CD4-positive, alpha-beta T cell treated with Interleukin-21 for 1 hour (primary cell): ENCODE data around the gene MPDU1.

Experiments used
- DNase-seq: peaks from one replicate; pipeline ENCODE4 v3.0.0-alpha.2; 2020

MPDU1 gene

DNA sequence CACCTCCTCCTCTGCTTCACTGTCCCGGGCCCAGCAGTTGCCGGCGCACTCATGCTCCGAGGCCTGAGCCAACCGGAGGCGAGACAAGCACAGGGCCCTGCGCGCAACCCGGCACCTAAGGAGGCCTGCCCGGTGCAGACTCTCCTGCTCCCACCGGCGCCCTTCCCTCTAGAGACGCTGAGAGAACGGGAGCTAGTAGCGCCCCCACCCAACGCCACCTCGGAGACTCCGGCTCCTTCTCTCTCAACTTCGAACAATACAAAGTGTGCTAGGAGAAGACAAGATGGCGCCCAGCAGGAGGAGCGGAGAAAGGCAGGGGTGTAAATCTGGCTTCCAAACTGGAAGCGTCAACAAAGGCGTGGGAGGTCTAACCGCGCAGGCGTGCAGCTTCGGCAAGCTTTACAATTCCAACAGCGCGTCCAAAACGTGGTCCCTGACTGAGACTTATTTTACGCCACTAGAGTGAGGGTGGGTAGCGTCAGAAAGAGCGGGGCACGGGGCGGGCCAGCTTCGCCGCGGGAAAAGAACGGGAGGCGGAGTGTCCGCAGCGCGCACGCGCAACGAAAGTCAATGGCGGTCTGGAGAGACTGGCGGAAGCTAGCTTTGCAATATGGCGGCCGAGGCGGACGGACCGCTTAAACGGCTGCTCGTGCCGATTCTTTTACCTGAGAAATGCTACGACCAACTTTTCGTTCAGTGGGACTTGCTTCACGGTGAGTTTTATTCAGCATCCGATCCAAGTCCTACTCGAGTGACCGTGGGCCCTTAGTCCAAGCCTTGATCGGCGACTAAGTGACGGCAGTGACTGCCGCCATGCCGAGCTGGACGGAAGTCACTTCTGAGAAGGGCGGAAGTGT is at the start of gene MPDU1:
MPDU1 (plus strand) TSS at position 600 of the 857 bp plus-strand sequence; CDS start at position 611, 11 bp downstream.
- DNase-seq, result peak; percentile 97

DNA sequence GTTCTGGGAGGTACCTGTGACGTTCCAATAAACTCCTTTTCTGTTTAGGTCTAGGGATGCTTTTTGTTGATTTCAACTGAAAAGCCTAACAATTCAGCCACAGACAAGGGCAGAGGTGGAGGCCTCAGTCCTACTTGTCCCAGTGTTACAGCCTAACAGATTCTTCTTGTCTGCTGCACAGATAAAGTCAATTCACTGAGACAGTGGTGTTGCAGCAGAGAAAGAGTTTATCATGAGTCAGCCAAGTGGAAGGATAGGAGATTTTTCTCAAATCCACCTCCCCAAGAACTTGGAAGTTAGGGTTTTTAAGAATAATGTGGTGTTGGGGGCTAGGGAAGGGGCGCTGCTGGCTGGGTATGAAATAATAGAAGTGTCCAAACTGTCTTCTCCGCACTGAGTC is 45.6 kb upstream of the MPDU1 start:
- no peak for DNase-seq

DNA sequence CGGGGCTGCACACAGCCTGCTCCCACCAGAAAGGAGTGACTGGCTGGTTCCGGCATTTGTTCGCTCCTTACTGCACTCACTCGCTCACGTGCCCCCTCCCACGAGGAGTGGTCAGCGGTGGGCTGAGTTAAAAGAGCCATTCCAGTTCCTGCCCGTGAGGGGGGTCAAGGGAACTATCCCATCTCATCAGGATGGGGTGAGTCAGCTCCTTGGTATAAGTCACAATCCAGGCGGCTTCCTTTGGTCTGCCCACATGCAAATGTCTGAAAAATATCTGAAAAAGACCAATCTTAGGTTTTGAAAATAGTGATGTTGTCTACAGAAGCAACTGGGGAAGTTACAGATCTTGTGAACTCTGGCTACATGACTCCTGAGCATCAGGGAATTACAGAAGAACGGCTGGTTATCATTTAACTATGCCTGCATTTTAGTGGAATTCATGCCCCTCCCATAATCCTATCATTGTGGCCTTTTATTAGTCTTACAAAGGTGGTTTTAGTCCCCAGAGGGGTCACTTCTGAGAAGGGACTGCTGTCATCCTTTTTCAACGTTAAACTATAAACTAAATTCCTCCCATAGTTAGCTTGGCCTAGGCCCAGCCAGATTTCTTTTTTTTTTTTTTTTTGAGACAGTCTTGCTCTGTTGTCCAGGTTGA is 44.6 kb upstream of the MPDU1 start:
- DNase-seq, result no peak

DNA sequence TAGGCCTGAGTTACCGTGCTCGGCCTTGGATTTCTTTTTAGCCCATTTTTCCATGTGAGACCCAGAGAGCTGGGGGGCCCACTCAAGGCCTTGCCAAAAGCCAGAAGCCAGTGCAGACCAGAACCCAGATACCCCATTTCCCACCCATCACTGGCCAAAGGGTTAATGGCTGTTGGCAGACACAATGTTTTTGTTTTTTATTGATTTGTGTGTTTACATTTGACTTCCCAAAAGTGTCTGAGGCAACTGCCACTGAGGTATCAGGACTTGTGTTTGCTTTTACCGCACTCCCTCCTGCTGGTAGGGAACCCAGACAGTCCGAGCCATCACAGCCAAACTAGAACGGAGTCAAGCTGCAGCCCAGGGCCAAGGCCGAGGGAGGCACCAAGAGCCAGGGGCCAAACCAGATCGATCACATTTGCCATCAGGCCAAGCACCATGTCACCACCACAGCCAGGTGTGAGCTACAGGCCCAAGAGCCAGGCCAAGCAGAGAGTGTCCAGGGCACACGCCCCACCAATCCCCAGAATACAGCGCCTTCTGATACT is 42.5 kb upstream of the MPDU1 start:
- no peak for DNase-seq

DNA sequence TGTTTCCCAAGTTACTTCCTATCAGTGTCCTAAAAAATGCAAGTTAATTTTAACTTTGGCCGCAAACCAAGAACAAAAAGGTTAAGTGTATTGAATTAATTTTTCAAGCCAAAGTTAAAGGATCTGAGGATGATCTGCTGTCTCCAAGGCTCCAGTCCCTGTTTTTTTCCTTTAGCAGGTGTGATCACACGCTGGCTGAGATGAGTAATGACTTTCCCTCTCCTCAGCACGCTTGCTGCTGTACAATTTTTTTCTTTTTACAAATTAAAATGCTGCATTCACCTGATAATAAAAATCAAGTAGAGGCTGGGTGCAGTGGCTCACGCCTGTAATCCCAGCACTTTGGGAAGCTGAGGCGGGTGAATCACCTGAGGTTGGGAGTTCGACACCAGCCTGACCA is 38.7 kb upstream of the MPDU1 start:
- no peak for DNase-seq

DNA sequence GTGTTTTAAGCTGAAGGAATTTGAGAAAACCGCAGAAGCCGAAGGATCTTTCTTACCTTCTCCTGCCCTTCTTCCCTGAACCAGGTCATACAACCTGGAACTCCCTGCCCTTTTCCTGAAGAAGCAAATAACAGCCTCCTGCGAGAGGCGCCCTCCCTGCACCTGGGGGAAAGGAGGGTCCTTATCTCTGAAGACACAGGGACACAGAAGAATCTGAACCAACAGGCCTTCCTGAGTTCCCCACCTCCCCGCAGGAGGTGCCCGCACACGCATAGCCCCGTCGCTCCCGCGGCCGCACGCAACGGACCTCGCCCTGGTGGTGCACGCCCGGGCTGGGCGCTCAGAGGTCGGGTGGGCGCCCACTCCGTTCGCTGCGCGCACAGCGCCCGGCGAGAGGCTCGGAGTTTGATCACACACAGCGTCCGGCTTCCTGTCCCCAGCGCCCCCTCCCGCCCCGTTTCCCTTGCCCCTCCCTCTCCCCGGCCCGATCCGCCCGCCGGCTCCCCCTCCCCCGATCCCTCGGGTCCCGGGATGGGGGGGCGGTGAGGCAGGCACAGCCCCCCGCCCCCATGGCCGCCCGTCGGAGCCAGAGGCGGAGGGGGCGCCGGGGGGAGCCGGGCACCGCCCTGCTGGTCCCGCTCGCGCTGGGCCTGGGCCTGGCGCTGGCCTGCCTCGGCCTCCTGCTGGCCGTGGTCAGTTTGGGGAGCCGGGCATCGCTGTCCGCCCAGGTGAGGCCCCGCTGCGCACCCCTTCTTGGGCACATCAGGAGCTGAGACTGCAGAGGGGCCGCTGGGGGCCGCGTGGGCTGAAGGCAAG is 34.9 kb upstream of the MPDU1 start, which contains the start of gene TNFSF12:
TNFSF12 (plus strand) TSS at position 474 of the 816 bp plus-strand sequence; CDS start at position 570, 96 bp downstream.
- peak; percentile 58 for DNase-seq

DNA sequence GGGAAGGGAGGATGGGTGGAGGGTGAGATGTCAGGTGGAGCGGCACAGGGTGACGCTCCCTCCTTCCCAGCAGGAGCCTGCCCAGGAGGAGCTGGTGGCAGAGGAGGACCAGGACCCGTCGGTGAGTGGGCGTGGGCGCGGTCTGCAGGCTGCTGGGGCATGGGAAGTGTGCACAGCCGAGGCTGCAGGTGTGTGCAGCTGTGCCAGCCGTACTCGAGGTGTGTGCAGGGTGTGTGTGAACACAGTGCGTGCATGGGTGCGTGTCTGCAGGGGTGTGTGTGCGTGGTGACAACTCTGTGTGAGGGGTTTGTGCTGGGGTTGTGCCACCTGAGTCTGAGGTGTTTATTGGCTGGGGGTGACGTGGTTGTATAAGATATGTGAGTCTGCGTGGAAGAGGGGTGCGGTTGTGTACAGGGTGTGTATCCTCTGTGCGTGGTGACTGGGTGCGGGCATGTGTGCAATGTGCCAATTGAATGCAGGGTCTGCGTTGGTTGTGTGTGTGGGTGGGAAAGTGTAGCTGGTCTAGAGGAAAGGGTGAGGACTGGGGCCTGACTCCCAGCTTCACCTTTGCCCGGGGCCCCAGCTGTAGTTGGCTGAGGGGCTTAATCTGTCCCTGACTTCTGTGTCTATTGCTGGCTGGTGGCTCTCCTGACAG is 34.1 kb upstream of the MPDU1 start:
- peak; percentile 49 for DNase-seq

DNA sequence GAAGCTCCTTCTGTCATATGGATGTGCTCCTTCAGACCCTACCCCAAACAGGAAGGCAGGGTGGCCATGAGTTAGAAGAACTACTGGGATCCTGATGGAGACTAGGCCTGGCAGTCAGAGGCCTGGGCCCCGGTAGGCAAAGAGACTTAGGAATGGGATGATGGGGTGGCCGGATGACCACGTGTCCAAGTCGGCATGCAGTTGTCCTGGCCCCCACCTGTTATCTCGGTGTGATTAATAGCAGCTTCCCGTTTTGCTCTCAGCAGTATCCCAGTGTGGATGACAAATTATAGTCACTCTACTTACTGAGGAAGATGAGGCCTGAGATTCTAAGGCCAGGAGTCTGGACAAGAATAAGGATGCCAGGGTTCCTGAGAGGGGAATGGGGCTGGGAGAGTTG is 33.3 kb upstream of the MPDU1 start:
- no peak for DNase-seq

DNA sequence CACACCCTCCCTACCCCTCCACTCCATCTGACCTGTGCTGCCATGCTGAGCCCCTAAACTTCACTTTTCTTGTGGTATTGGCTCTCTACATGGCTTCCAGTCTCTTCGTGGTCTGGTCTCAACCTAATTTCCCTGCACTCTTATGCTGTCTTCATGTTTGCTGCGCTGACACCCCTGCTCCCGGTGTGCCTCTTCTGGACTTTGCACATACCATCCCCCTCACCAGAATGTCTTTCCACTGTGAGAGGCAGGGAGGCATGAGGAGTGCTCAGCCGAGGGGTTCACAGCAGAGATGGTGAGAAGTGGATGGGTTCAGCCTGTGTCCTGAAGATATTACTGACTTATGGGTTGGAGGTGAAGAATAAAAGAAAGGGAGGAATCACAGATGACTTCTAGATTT is 32.3 kb upstream of the MPDU1 start:
- no peak for DNase-seq

DNA sequence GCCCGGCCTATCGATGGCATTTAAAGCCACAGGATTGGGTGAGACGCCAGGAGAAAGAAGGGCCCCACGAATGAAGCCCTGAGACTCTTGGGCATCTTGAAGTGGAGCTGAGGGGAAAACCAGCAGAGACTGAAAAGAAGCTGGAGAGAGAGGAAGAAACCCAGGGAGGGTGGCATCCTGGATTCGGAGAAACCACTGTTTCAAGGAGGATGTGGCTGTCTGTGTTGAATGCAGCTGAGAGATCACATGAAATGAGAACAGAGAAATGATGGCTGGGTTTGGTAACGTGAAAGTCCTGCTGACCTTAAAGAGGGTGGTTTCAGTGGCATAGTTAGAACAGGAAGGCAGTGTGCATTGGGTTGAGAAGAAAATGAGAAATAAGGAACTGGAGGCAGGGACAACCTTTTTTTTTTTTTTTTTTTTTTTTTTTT is 31.0 kb upstream of the MPDU1 start:
- DNase-seq, result peak; percentile 60

DNA sequence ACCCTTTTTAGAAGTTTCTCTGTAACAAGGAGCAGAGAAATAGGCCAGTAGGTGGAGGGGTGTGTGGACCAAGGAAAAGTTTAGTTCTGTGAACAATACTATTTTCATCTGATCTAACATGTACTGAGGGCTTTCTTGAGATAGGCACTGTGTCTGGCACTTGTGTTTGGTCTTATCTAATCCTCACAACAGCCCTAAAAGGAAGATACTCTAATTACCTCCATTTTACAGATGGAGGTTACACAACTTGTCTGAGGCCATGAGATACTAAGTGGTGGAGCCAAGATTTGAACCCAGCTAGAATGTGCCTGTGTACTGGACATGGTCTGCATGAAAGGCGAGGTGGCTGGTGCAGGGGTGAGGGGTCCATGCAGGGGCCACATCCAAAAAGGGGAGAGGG is 30.3 kb upstream of the MPDU1 start:
- no peak for DNase-seq

DNA sequence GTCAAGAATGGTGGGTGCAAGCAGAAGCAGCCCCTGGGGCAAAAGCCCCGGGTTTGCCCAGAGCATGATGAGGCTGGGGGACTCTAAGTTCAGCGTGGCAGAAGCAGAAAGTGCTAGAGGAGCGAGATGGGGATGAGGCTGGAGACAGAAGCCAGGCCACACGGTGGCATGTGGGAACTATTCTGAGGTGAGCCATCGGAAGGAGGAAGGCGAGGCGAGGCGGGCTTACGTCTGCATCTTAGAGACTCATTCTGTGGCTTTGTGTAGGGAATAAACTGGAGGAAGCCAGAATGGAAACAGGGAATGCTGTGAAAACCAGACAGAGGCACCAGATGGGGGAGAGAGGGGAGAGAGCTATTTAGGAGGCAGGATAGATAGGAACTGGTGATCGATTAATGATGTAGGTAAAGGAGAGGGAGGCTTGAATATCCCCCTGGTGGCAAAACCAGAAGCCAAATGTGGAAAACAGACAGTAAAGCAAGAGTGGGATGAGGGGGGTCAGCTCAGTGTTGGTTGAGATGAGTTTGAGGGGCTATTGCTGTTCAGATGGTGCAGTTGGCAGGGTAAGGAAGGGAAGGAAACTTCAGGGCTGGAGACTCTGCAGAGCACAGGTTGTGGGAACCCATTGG is 28.2 kb upstream of the MPDU1 start:
- DNase-seq, result no peak

DNA sequence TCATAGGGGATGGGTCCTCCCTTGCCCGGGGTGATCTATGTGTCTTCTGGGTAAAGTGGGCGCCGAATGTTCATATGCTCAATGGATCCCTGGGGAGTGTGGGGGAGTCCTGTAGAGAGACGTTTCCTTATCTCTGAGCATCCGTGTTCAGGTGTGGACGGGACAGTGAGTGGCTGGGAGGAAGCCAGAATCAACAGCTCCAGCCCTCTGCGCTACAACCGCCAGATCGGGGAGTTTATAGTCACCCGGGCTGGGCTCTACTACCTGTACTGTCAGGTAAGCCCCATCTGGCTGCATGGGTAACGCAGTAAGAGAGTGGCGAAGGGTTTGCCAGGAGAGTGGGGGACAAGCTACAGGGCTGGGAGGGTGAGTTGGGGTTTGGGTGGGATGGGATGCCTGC is 27.0 kb upstream of the MPDU1 start:
- DNase-seq, result no peak

DNA sequence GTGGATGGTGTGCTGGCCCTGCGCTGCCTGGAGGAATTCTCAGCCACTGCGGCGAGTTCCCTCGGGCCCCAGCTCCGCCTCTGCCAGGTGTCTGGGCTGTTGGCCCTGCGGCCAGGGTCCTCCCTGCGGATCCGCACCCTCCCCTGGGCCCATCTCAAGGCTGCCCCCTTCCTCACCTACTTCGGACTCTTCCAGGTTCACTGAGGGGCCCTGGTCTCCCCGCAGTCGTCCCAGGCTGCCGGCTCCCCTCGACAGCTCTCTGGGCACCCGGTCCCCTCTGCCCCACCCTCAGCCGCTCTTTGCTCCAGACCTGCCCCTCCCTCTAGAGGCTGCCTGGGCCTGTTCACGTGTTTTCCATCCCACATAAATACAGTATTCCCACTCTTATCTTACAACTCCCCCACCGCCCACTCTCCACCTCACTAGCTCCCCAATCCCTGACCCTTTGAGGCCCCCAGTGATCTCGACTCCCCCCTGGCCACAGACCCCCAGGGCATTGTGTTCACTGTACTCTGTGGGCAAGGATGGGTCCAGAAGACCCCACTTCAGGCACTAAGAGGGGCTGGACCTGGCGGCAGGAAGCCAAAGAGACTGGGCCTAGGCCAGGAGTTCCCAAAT is 26.4 kb upstream of the MPDU1 start:
- no peak for DNase-seq

DNA sequence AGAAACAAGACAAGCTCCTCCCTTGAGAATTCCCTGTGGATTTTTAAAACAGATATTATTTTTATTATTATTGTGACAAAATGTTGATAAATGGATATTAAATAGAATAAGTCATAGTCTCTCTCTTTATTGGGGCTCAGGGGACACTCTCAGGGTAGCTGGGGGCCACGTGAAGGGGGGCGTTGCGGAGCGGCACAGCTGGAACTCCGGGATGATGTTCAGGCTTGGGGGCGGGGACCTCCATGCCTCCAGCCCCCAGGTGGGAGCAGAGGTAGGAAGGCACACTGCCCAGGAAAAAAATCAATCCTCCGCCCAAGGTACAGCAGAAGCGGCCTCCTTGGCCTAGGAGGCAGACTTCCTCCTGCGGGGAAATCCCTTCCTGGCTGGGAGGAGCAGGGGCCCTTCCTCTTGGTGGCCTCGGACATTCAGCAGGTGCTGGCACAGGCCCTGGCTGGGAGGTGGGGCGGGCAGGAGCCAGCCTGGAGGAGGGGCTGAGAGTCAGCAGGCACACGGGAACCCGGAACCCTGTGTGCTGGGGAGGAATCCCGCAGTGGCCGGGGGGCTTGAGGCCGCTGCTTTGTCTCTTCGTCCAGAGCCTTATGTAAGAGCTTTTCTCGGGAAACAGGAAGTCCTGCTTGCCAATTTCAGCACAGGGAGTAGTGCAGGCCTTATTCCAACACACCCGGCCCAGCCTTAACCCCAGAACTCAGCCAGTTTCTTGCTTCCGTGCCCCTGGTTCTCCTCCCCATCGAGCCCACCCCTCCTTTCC is 25.7 kb upstream of the MPDU1 start:
- peak; percentile 25 for DNase-seq

DNA sequence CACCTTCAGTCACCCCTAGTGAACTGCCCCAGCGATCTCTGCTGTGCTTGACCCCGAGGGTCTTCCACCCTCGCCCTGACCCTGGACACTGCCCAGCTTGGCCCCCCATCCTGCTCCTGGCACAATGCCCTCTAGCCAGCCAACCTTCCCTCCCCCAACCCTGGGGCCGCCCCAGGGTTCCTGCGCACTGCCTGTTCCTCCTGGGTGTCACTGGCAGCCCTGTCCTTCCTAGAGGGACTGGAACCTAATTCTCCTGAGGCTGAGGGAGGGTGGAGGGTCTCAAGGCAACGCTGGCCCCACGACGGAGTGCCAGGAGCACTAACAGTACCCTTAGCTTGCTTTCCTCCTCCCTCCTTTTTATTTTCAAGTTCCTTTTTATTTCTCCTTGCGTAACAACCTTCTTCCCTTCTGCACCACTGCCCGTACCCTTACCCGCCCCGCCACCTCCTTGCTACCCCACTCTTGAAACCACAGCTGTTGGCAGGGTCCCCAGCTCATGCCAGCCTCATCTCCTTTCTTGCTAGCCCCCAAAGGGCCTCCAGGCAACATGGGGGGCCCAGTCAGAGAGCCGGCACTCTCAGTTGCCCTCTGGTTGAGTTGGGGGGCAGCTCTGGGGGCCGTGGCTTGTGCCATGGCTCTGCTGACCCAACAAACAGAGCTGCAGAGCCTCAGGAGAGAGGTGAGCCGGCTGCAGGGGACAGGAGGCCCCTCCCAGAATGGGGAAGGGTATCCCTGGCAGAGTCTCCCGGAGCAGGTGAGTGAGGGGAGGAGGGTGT is 24.9 kb upstream of the MPDU1 start, which contains the start of gene TNFSF13:
TNFSF13 (plus strand) TSS at position 207 of the 776 bp plus-strand sequence; CDS start at position 497, 290 bp downstream.
- no peak for DNase-seq

DNA sequence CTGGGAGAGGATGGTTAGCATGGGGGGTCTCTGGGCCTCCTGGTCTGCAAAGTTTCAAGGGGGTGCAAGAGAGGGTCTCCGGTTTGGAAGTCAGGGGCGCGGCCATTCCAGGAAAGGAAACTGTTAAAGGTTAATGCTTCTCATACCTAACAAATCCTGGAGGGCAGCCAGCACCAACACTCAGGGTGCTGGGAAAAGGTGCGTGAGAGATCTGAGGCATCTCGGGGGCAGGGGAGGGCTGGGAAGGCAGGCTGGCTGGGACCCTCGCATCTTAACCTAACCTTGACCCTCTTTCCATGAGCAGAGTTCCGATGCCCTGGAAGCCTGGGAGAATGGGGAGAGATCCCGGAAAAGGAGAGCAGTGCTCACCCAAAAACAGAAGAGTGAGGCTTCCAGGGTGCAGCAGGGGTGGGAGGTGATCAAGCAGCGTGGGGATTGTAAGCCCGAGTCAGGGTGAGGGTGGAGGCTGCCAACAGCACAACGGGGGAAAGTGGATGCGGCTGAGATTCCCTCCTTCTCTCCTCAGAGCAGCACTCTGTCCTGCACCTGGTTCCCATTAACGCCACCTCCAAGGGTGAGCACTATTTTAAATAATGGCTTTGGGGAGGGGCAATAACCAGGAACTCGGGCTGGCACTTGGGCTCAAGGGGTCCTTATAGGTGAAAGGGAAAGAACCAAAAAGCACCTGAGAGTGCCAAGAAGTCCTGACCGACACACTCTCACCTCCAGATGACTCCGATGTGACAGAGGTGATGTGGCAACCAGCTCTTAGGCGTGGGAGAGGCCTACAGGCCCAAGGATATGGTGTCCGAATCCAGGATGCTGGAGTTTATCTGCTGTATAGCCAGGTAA is 24.1 kb upstream of the MPDU1 start:
- no peak for DNase-seq

DNA sequence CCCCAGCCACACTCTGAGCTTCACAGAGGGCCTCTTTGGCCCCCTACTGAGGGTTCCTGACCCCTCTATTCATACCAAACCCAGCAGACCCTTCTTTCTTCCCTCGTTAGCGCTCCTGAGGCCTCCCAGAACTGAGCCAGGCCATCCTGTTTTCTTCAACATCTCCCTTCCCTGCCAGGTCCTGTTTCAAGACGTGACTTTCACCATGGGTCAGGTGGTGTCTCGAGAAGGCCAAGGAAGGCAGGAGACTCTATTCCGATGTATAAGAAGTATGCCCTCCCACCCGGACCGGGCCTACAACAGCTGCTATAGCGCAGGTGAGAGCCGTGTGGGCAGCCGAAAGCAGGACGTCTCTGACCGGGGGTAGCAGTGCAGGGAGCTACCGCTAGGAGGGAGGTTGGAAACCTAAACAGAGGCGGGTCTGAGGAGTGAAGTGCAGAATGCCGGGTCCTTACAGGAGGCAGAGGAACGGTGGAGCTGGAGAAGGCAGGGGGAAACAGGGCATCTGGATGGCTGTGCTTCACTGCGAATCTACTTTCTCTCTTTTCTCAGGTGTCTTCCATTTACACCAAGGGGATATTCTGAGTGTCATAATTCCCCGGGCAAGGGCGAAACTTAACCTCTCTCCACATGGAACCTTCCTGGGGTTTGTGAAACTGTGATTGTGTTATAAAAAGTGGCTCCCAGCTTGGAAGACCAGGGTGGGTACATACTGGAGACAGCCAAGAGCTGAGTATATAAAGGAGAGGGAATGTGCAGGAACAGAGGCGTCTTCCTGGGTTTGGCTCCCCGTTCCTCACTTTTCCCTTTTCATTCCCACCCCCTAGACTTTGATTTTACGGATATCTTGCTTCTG is 23.3 kb upstream of the MPDU1 start:
- DNase-seq, result peak; percentile 59
